Gastroesophageal sphincter (tissue), 3 donors: ENCODE results near the gene TRIM45.
"Not testable (repeated sequence)": the region's sequence is repeated elsewhere in the genome, so short reads cannot be mapped to it uniquely, and the experiment has no call there.

ENCODE experiments used
- CTCF ChIP-seq, 4 experiments: fragments of 200-600 bp in 2 of 4; fragments of 450-650 bp in 2 of 4; sonication (generic) in 1 of 4; IDR thresholded peaks; one replicate each; pipeline ENCODE4 v1.5.1; 2017 to 2019; ENCODE audit warnings: antibody characterized with exemption in 4 of 4, mild to moderate bottlenecking in 2 of 4, moderate library complexity in 2 of 4
- EP300 ChIP-seq: sonication (generic); formaldehyde crosslinking; IDR thresholded peaks from one replicate; pipeline ENCODE4 v1.6.1; 2017; ENCODE audit warnings: antibody characterized with exemption, mild to moderate bottlenecking
- POLR2A ChIP-seq, 2 donors: fragments of 450-650 bp; IDR thresholded peaks; one replicate each; pipeline ENCODE4 v1.6.1; 2017; ENCODE audit warnings: antibody characterized with exemption in 2 of 2, mild to moderate bottlenecking in 2 of 2, moderate library complexity in 1 of 2
- POLR2AphosphoS5 ChIP-seq: sonication (generic); formaldehyde crosslinking; IDR thresholded peaks from one replicate; pipeline ENCODE4 v1.6.1; 2017; ENCODE audit warnings: antibody characterized with exemption

- not testable (repeated sequence) for TF ChIP-seq CTCF (IDR thresholded peaks at IDR 0.05); EP300; POLR2AphosphoS5; POLR2A (IDR thresholded peaks at IDR 0.05)
Observed at GRCh38 chr1:117151305-117151704, 29.8 kb upstream of the TRIM45 start.
